GM12878 (cell line): Measurements from ENCODE around the gene LDLR. TPM values are rescaled to one million over a fixed set of nuclear protein-coding genes. Genes with fewer than 3 reads are reported as not detected.
A peak's percentile ranks its signal among the peaks of the same experiment; 100 is the strongest.

Experiments
- JUNB ChIP-seq: IDR thresholded peaks from 2 replicates; pipeline ENCODE4 v1.6.1; 2016; ENCODE audit warnings: antibody characterized with exemption, mild to moderate bottlenecking
- MYB ChIP-seq: fragments of 150-350 bp; IDR thresholded peaks from 2 replicates; pipeline ENCODE4 v1.6.1; 2014; ENCODE audit warnings: mild to moderate bottlenecking, low read depth, low read length, borderline replicate concordance
- NFXL1 ChIP-seq: fragments of 450-650 bp; IDR thresholded peaks from 2 replicates; pipeline ENCODE4 v1.6.1; 2017; ENCODE audit warnings: antibody characterized with exemption, mild to moderate bottlenecking, borderline replicate concordance
- NR2C1 ChIP-seq: fragments of 450-650 bp; IDR thresholded peaks from 2 replicates; pipeline ENCODE4 v1.6.1; 2017; ENCODE audit warnings: antibody characterized with exemption, mild to moderate bottlenecking, moderate library complexity
- SMAD5 ChIP-seq: IDR thresholded peaks from 2 replicates; pipeline ENCODE4 v1.6.1; 2016; ENCODE audit warnings: antibody characterized with exemption, low read depth
- SRF ChIP-seq, 2 experiments: IDR thresholded peaks; 2 replicates each; pipeline ENCODE4 v1.6.1; 2011; ENCODE audit warnings: low read depth in 2 of 2, low read length in 2 of 2, mild to moderate bottlenecking in 1 of 2, moderate library complexity in 1 of 2
- TCF7 ChIP-seq: IDR thresholded peaks from 2 replicates; pipeline ENCODE4 v1.6.1; 2014; ENCODE audit warnings: antibody characterized with exemption, borderline replicate concordance
- WRNIP1 ChIP-seq: IDR thresholded peaks from 2 replicates; pipeline ENCODE4 v1.6.1; 2011; ENCODE audit warnings: low read depth, low read length, improper control_type of control experiment, borderline replicate concordance
- ZNF274 ChIP-seq: IDR thresholded peaks from one replicate; pipeline ENCODE4 v1.8.0; 2011; ENCODE audit not compliant: insufficient read length, insufficient read depth
- polyA plus RNA-seq, 11 experiments: library from polyadenylated mRNA; depleted of rRNA in 4 of 11; unstranded in 6 of 11; stranded (reverse) in 5 of 11; fragments of >200 nt; fragmentation: Nextera tagmentation in 4 of 11; fragmentation: Illumina TruSeq in 1 of 11; extraction: Ambion mirVana in 4 of 11; extraction: Trizol in 1 of 11; gene quantifications; 1 replicate in 1 of 11; 2 replicates in 10 of 11; pipeline versions ENCODE4 v1.2.1 to v1.2.3, GENCODE V29; 2011 to 2016; ENCODE audit warnings: inconsistent platforms in 2 of 11, missing spikeins in 2 of 11, low read depth in 1 of 11
- total RNA-seq, 4 experiments: library from RNA; depleted of rRNA in 3 of 4; stranded (reverse); fragments of >200 nt in 3 of 4; fragmentation: Illumina TruSeq in 1 of 4; extraction: Trizol in 1 of 4; gene quantifications; 2 replicates each; pipeline versions ENCODE4 v1.2.1 to v1.2.3, GENCODE V29; 2013 to 2021
- TF ChIP-seq, protein P1 (sequence below): fragments of 450-650 bp; IDR thresholded peaks from 2 replicates; pipeline ENCODE4 v1.6.1; 2017; ENCODE audit warnings: borderline replicate concordance
- TF ChIP-seq, protein P2 (sequence below): fragments of 450-650 bp; IDR thresholded peaks from 2 replicates; pipeline ENCODE4 v1.6.1; 2018; ENCODE audit warnings: borderline replicate concordance, mild to moderate bottlenecking; ENCODE audit not compliant: partially characterized antibody
- TF ChIP-seq, protein P3 (sequence below): fragments of 450-650 bp; formaldehyde crosslinking; IDR thresholded peaks from 2 replicates; pipeline ENCODE4 v1.5.0; 2022; ENCODE audit warnings: mild to moderate bottlenecking, missing genetic modification characterization
- TF ChIP-seq, protein P4 (sequence below): fragments of 450-650 bp; formaldehyde crosslinking; IDR thresholded peaks from 2 replicates; pipeline ENCODE4 v1.4.0; 2020; ENCODE audit warnings: mild to moderate bottlenecking, moderate library complexity
- TF ChIP-seq, protein P5 (sequence below): fragments of 450-650 bp; IDR thresholded peaks from 2 replicates; pipeline ENCODE4 v1.6.1; 2017; ENCODE audit warnings: mild to moderate bottlenecking
- TF ChIP-seq, protein P6 (sequence below): IDR thresholded peaks from 2 replicates; pipeline ENCODE4 v1.6.1; 2012; ENCODE audit warnings: low read length, inconsistent platforms

Gene LDLR
- total and polyA plus RNA-seq, 10 of the 15 experiments (the other 5 are each of a cell fraction or from before 2014, with no cell fraction given) = 11.3 to 59.2 (median 27.3) TPM

DNA sequence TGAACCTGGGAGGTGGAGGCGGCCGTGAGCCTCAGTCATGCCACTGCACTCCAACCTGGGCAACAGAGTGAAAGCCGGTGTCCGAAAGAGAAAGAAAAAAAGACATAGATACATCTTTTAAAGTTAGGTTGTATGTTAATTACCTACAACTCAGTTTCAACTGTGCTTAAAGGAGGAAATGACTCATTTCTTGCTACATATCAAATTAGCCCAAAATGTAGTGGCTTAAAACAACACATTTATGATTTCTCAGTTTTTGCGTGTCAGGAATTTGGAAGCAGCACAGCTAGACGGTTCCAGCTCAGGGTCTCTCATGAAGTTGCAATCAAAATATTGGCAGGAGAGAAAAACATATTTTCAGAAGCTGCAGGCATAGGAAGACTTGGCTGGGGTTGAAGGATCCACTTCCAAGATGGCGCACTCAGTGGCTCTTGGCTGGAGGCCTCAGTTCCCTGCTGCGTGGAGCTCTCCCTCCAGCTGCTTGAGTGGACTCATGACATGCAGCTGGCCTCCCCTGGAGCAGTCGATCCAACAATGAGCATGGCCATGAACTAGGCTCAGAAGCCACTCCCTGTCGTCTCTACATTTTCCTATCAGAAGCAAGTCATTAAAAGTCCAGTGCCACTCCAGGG is 7.1 kb downstream of the LDLR start (continued):
- TF ChIP-seq, protein P1, sequence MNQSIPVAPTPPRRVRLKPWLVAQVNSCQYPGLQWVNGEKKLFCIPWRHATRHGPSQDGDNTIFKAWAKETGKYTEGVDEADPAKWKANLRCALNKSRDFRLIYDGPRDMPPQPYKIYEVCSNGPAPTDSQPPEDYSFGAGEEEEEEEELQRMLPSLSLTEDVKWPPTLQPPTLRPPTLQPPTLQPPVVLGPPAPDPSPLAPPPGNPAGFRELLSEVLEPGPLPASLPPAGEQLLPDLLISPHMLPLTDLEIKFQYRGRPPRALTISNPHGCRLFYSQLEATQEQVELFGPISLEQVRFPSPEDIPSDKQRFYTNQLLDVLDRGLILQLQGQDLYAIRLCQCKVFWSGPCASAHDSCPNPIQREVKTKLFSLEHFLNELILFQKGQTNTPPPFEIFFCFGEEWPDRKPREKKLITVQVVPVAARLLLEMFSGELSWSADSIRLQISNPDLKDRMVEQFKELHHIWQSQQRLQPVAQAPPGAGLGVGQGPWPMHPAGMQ = no peak
- TF ChIP-seq ZNF274 (no peak), NFXL1 (no peak), SRF (IDR thresholded peaks at IDR 0.05; ENCODE audit: low read depth in 2 of 2, low read length in 2 of 2) (no peak), JUNB (peak; percentile 76), MYB (no peak), TCF7 (no peak), SMAD5 (no peak), WRNIP1 (no peak), NR2C1 (no peak)
- TF ChIP-seq, protein P2, sequence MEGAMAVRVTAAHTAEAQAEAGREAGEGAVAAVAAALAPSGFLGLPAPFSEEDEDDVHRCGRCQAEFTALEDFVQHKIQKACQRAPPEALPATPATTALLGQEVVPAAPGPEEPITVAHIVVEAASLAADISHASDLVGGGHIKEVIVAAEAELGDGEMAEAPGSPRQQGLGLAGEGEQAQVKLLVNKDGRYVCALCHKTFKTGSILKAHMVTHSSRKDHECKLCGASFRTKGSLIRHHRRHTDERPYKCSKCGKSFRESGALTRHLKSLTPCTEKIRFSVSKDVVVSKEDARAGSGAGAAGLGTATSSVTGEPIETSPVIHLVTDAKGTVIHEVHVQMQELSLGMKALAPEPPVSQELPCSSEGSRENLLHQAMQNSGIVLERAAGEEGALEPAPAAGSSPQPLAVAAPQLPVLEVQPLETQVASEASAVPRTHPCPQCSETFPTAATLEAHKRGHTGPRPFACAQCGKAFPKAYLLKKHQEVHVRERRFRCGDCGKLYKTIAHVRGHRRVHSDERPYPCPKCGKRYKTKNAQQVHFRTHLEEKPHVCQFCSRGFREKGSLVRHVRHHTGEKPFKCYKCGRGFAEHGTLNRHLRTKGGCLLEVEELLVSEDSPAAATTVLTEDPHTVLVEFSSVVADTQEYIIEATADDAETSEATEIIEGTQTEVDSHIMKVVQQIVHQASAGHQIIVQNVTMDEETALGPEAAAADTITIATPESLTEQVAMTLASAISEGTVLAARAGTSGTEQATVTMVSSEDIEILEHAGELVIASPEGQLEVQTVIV = no peak
- TF ChIP-seq, protein P3, sequence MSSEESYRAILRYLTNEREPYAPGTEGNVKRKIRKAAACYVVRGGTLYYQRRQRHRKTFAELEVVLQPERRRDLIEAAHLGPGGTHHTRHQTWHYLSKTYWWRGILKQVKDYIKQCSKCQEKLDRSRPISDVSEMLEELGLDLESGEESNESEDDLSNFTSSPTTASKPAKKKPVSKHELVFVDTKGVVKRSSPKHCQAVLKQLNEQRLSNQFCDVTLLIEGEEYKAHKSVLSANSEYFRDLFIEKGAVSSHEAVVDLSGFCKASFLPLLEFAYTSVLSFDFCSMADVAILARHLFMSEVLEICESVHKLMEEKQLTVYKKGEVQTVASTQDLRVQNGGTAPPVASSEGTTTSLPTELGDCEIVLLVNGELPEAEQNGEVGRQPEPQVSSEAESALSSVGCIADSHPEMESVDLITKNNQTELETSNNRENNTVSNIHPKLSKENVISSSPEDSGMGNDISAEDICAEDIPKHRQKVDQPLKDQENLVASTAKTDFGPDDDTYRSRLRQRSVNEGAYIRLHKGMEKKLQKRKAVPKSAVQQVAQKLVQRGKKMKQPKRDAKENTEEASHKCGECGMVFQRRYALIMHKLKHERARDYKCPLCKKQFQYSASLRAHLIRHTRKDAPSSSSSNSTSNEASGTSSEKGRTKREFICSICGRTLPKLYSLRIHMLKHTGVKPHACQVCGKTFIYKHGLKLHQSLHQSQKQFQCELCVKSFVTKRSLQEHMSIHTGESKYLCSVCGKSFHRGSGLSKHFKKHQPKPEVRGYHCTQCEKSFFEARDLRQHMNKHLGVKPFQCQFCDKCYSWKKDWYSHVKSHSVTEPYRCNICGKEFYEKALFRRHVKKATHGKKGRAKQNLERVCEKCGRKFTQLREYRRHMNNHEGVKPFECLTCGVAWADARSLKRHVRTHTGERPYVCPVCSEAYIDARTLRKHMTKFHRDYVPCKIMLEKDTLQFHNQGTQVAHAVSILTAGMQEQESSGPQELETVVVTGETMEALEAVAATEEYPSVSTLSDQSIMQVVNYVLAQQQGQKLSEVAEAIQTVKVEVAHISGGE (CRISPR knock-in tag) = no peak
- TF ChIP-seq, protein P4, sequence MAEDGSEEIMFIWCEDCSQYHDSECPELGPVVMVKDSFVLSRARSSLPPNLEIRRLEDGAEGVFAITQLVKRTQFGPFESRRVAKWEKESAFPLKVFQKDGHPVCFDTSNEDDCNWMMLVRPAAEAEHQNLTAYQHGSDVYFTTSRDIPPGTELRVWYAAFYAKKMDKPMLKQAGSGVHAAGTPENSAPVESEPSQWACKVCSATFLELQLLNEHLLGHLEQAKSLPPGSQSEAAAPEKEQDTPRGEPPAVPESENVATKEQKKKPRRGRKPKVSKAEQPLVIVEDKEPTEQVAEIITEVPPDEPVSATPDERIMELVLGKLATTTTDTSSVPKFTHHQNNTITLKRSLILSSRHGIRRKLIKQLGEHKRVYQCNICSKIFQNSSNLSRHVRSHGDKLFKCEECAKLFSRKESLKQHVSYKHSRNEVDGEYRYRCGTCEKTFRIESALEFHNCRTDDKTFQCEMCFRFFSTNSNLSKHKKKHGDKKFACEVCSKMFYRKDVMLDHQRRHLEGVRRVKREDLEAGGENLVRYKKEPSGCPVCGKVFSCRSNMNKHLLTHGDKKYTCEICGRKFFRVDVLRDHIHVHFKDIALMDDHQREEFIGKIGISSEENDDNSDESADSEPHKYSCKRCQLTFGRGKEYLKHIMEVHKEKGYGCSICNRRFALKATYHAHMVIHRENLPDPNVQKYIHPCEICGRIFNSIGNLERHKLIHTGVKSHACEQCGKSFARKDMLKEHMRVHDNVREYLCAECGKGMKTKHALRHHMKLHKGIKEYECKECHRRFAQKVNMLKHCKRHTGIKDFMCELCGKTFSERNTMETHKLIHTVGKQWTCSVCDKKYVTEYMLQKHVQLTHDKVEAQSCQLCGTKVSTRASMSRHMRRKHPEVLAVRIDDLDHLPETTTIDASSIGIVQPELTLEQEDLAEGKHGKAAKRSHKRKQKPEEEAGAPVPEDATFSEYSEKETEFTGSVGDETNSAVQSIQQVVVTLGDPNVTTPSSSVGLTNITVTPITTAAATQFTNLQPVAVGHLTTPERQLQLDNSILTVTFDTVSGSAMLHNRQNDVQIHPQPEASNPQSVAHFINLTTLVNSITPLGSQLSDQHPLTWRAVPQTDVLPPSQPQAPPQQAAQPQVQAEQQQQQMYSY (CRISPR knock-in tag) = no peak
- TF ChIP-seq, protein P5, sequence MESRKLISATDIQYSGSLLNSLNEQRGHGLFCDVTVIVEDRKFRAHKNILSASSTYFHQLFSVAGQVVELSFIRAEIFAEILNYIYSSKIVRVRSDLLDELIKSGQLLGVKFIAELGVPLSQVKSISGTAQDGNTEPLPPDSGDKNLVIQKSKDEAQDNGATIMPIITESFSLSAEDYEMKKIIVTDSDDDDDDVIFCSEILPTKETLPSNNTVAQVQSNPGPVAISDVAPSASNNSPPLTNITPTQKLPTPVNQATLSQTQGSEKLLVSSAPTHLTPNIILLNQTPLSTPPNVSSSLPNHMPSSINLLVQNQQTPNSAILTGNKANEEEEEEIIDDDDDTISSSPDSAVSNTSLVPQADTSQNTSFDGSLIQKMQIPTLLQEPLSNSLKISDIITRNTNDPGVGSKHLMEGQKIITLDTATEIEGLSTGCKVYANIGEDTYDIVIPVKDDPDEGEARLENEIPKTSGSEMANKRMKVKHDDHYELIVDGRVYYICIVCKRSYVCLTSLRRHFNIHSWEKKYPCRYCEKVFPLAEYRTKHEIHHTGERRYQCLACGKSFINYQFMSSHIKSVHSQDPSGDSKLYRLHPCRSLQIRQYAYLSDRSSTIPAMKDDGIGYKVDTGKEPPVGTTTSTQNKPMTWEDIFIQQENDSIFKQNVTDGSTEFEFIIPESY = no peak
- TF ChIP-seq, protein P6, sequence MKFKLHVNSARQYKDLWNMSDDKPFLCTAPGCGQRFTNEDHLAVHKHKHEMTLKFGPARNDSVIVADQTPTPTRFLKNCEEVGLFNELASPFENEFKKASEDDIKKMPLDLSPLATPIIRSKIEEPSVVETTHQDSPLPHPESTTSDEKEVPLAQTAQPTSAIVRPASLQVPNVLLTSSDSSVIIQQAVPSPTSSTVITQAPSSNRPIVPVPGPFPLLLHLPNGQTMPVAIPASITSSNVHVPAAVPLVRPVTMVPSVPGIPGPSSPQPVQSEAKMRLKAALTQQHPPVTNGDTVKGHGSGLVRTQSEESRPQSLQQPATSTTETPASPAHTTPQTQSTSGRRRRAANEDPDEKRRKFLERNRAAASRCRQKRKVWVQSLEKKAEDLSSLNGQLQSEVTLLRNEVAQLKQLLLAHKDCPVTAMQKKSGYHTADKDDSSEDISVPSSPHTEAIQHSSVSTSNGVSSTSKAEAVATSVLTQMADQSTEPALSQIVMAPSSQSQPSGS = no peak
